COLO829 (cell line): Measurements from ENCODE around the gene CAPN1.
A peak's percentile ranks its signal among the peaks of the same experiment; 100 is the strongest.
"Not testable (repeated sequence)": the region's sequence is repeated elsewhere in the genome, so short reads cannot be mapped to it uniquely, and the experiment has no call there.

Source experiments
- DNase-seq: peaks from one replicate; pipeline ENCODE4 v3.0.0; 2012; ENCODE audit warnings: low spot score

CAPN1 gene

DNA sequence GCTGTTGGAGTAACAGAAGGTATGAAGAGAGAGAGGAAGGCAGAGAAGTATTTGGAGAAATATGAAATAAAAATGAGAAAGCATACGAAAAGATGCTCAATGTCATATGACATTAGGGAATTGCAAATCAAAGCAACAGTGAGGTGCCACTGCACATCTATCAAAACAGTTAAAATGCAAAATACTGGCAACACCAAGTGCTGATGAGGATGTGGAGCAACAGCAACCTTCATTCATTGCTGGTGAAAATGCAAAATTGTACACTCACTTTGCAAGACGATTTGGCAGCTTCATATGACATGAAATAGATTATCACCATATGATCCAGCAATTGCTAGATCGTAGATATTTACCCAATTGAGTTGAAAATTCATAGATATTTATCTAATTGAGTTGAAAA, 21.1 kb upstream of the CAPN1 start:
- DNase-seq = no peak

GRCh38 chr11:65163684-65164083, 18.0 kb upstream of the CAPN1 start:
- no peak for DNase-seq

DNA sequence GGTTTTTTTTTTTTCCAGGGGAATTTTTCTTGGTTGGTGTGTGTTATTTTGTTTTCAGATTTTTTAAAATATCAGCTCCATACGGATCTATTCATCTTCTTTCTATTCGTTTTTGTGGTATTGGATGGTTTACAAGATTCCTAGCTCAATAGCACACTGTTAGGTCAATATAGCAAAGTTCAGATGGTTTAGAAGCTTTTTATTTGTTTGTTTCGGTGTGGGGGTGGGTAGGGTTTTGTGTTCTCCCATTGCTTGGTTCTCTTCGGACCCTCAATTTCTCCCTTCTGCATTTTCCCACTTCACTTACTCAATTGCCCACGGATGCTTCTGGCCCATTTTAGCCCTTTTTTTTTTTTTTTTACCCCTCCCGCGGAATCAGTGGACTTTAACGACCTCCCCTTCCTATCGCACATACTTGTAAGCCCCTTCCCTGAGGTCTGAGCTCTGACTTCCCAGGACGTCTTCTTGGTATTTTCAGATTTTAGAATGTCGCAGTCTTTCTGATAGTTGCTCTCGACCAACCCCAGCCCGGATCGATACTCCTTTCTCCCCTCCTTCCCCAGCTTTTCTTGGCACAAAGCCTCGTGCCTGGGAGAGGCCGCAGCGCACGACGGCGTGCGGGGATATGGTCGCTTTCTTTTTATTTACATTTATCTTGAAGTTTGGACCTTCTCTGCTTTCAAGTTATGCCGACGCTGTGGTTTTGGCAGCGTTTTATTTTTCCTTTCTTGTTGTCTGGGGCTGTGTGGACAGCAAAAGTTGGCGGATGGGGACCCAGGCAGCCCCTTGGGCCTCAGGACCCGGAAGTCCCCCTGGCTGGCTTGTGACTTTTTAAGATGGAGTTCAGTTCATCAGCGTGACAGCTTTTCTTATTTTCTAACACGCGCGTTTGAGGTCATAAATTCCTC, 16.1 kb upstream of the CAPN1 start:
- no peak for DNase-seq

DNA sequence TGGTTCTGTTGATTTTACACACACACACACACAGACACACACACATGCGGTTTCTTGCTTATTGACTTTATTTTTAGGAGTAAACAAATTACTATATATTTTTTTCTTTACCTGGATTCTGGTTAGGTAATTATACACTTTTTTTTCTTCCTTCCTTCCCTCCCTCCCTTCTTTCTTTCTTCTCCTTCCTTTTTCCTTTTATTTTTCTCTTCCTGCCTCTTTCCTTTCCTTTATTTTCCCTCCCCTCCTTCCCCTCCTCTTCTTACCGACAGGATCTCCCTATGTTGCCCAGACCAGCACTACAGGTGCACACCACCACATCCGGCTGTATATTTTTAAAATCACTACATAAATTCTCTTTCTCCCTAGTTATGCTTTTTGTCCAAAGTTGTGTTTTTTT, 14.8 kb upstream of the CAPN1 start:
- DNase-seq = no peak

DNA sequence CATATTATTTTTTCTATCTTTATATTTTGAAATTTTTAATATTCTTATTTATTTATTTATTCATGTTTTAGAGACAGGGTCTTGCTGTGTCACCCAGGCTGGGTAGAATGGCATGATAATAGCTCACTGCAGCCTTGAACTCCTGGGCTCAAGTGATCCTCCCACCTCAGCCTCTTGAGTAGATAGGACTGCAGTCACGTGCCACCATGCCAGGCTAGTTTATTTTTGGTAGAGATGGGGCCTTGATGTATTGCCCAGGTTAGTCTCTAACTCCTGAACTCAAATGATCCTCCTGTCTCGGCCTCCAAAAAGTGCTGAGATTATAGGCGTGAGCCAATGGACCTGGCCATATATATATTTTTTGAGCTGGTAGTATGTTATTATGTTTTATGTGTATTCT, 14.1 kb upstream of the CAPN1 start:
- no peak for DNase-seq

GRCh38 chr11:65169164-65169641, 12.5 kb upstream of the CAPN1 start:
- no peak for DNase-seq

- DNase-seq = no peak
Observed at GRCh38 chr11:65170058-65170534, 11.6 kb upstream of the CAPN1 start, which contains the start of gene SPDYC. SPDYC (plus strand) TSS chr11:65170233; CDS start chr11:65171358, 1,125 bp downstream.

- DNase-seq = no peak
Observed at GRCh38 chr11:65172600-65172999, 9.1 kb upstream of the CAPN1 start.

DNA sequence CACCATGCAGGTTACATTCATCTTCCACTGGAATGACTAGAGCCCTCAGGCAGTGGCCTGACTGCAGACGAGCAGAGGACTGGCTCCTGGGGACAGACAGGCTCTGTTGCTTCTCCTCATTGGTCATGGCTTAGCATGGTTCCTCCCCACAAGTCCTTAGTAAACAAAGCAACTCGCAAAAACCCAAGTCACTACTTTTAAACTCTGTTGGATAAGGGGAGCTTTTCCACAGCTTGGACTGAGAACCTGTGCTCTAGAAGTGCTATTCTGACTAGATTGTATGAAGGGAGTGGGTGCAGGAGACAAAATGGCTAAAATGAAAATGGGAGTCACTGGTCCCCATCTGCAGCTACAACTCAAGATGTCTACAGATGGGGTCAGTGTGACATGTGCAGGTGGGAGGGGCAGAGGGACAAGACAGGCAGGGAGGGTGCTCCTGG, 7.1 kb upstream of the CAPN1 start:
- not testable (repeated sequence) for DNase-seq

DNA sequence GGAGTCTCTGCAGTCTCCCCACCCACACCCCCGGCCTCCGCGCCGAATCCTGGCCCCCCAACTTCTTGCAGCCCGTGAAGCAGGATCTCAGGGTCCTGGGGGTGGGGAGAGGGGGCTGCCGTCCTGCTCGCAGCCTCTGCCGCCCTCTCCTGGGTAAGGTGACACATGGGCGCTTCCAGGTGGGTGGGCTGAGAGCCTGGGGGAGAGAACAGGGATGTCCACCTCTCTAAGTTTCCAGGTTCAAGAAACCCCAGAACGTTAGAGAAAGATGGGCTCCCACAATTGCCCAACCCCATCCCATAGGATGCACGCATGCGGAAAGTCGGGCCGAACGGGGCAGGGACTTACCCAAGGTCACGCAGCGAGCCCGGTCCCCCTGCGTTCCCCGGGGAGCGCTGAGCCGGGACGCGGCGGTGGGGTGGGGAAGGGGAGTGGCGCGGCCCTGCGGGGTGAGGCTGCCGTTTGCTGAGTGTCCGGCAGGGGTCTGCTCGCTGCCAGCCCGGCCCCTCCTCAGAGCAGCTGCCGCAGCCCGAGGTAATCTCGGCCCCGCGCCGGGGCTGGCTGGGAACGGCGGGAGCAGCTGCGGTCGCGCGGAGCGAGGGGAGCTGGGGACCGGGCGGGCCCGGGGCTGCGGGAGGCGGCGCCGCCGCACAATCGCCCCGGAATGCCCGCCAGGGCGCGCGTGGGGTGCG, 705 bp upstream of the CAPN1 start:
- peak; percentile 42 for DNase-seq

DNA sequence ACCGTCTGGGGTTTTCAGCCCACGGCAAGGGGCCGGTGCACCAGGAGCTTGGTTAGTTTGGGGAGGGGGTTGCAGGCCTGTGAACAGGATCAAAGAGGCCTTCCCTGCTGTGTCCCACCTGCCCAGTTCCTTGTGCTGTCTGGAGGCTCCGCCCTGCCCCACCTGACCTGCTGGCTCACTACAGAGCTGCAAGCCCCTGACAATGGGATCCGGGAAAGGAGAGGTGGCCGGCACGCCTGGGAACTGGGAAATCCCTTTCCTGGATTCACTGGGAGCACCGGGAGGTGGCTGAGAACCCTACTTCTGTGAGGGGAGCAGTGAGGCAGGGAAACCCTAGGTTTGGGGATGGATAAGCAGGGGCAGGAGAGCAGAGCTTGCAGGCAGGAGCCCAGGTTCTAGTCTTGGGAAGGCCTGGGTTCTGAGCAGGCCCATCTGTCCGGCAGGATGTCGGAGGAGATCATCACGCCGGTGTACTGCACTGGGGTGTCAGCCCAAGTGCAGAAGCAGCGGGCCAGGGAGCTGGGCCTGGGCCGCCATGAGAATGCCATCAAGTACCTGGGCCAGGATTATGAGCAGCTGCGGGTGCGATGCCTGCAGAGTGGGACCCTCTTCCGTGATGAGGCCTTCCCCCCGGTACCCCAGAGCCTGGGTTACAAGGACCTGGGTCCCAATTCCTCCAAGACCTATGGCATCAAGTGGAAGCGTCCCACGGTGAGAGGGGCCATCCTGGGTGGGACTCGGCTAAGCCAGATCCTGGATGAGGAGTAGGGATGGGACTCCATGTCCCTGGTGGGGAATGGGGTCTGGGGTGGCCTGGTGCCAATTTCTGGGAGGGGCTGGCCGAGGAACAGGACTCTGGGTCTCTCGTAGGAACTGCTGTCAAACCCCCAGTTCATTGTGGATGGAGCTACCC, 786 bp downstream of the CAPN1 start:
- no peak for DNase-seq

DNA sequence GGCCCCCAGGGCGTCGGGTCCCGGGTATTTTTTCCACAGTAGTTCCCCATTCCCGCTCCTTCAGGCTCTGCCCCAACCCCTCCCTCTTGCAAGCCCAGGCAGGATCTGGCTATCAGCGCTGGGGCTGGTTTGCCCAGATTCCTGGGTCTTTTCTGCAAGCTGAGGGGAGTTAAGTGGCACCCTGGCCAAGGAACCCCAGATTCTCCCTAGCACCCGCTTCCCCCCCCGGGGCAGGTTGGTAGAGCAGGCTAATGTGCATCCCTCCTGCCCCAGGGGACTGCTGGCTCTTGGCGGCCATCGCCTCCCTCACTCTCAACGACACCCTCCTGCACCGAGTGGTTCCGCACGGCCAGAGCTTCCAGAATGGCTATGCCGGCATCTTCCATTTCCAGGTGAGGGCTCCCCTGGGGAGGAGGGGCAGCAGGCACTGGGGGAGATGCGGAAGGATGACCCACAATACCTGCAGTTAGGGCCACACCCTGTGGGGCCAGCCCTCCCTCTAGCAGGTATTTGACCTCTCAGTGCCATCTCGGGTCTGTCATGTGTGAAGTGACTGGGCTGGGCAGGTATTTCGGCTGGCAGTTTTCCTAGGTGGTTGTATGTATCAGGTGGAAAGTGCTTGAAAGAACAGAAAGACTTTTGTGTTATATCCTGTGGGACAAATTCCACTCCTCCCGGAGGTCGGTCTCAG, 1.6 kb downstream of the CAPN1 start:
- DNase-seq = no peak

GRCh38 chr11:65184146-65184545, 2.4 kb downstream of the CAPN1 start:
- DNase-seq = no peak

- no peak for DNase-seq
Observed at GRCh38 chr11:65185171-65185570, 3.4 kb downstream of the CAPN1 start.

DNA sequence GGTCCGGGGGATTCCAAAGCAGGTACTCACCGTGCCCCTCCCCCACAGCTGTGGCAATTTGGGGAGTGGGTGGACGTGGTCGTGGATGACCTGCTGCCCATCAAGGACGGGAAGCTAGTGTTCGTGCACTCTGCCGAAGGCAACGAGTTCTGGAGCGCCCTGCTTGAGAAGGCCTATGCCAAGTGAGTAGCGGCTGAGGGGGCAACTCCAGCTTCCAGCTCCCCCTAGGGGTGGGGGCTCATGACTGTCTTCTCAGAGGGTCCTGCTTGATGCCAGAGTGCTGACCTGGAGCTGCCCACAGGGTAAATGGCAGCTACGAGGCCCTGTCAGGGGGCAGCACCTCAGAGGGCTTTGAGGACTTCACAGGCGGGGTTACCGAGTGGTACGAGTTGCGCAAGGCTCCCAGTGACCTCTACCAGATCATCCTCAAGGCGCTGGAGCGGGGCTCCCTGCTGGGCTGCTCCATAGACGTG, 4.2 kb downstream of the CAPN1 start:
- no peak for DNase-seq

GRCh38 chr11:65186701-65187100, 5.0 kb downstream of the CAPN1 start:
- no peak for DNase-seq

DNA sequence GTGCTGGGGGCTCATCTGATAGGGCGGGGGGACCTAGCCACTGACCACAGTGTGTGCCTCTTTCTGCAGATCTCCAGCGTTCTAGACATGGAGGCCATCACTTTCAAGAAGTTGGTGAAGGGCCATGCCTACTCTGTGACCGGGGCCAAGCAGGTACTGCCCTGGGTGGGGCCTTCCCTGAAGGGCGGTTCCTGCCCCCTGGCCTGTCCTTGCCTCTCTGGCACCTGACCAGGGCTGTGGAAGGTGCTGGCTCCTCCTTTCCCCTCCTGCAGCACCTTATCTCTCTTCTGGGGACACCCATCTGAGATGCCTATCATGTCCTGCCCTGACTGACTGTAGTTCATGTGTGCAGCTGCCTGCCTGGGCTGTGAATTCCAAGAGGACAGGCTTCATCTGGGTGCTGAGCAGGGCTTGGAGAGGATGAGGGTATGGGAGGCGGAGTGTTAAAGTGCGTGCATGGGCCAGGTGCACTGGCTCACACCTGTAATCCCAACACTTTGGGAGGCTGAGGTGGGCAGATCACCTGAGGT, 5.5 kb downstream of the CAPN1 start:
- no peak for DNase-seq

DNA sequence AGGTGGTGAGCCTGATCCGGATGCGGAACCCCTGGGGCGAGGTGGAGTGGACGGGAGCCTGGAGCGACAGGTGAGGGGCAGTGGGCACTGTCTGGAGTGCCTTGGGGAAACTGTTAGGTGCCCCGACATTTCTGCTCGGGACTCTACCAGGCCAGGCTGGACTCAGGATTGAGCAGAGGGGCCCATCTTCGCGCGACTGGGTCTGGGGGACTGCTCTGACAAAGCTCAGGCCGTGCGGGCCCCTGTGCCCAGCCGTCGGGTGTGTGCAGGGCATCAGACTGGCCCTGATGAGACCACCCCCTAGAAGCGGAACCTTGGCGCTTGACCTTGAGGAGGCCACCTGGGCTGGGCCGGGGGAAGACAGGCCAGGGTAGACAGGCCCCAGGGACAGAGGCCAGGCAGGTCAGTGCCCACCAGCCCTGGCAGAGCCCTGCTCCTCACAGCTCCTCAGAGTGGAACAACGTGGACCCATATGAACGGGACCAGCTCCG, 6.3 kb downstream of the CAPN1 start:
- DNase-seq = no peak

- no peak for DNase-seq
Observed at GRCh38 chr11:65188486-65188885, 6.8 kb downstream of the CAPN1 start.

GRCh38 chr11:65189191-65189590, 7.5 kb downstream of the CAPN1 start:
- no peak for DNase-seq

DNA sequence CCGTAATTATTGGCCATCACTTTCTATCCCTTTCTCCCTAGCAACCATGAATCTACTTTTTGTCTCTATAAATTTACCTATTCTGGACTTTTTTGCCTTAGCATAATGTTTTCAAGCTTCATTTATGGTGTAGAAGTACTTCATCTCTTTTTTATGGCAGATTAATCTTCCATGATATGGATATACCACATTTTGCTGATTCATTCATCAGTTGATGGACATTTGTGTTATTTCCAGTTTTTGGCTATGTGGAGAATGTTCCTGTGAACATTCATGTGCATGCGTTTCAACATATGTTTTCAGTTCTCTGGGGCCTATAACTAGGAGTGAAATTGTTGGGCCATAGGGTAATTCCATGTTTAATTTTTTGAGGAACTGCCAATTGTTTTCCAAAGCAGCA, 12.8 kb downstream of the CAPN1 start:
- no peak for DNase-seq
